Endothelial cell (in vitro differentiated cells): ENCODE data around the gene RAX2. TPM values are rescaled to one million over a fixed set of nuclear protein-coding genes. Genes with fewer than 3 reads are reported as not detected.
"Not testable (repeated sequence)": the region's sequence is repeated elsewhere in the genome, so short reads cannot be mapped to it uniquely, and the experiment has no call there.

ENCODE experiments used
- DNase-seq: peaks from one replicate; pipeline ENCODE4 v3.0.0; 2021; ENCODE audit warnings: low spot score
- H3K27ac Mint-ChIP-seq: one replicate; pipeline ENCODE4 v1.8.0; 2021; ENCODE audit warnings: mixed read lengths, inconsistent platforms; ENCODE audit not compliant: unreplicated experiment
- H3K27me3 Mint-ChIP-seq: one replicate; pipeline ENCODE4 v1.8.0; 2021; ENCODE audit warnings: mild to moderate bottlenecking, moderate library complexity, mixed read lengths, inconsistent platforms; ENCODE audit not compliant: unreplicated experiment
- H3K36me3 Mint-ChIP-seq: one replicate; pipeline ENCODE4 v1.8.0; 2021; ENCODE audit warnings: mild to moderate bottlenecking, low read depth, mixed read lengths, inconsistent platforms; ENCODE audit not compliant: unreplicated experiment
- H3K4me1 Mint-ChIP-seq: one replicate; pipeline ENCODE4 v1.8.0; 2021; ENCODE audit warnings: mild to moderate bottlenecking, mixed read lengths, inconsistent platforms; ENCODE audit not compliant: unreplicated experiment
- H3K4me3 Mint-ChIP-seq: one replicate; pipeline ENCODE4 v1.8.0; 2021; ENCODE audit warnings: mild to moderate bottlenecking, mixed read lengths, inconsistent platforms; ENCODE audit not compliant: unreplicated experiment
- H3K9me3 Mint-ChIP-seq: one replicate; pipeline ENCODE4 v1.8.0; 2021; ENCODE audit warnings: mixed read lengths, inconsistent platforms; ENCODE audit not compliant: unreplicated experiment
- CTCF ChIP-seq: fragments of 200-600 bp; sonication (generic); IDR thresholded peaks from one replicate; pipeline ENCODE4 v1.5.0; 2021; ENCODE audit warnings: antibody characterized with exemption; ENCODE audit not compliant: unreplicated experiment
- total RNA-seq: library from RNA; stranded (reverse); fragmentation: NEBNext Ultra II Directional; extraction: Animal tissue kit (Norgen Biotek cat#: 25700); gene quantifications from one replicate; pipeline ENCODE4 v1.2.1, GENCODE V29; 2021; ENCODE audit not compliant: unreplicated experiment

RAX2 gene
- total RNA-seq, 1 donor from 2014 or later: not detected

- Mint-ChIP-seq H3K9me3 (no peaks in the 10 kb centered on the region), H3K27ac (no peak overlapping the region), H3K4me3 (no peak overlapping the region), H3K27me3 (no peaks in the 10 kb centered on the region), H3K36me3 (peaks cover 8% of the 10 kb centered on the region), H3K4me1 (peaks cover 8% of the 10 kb centered on the region)
- DNase-seq: no peak
- no peak for TF ChIP-seq CTCF
Observed at GRCh38 chr19:3759482-3760254, 12.4 kb downstream of the RAX2 start.

- H3K4me1 Mint-ChIP-seq, DNase-seq, H3K27ac Mint-ChIP-seq, H3K4me3 Mint-ChIP-seq, H3K27me3 Mint-ChIP-seq, H3K9me3 Mint-ChIP-seq: not testable (repeated sequence)
- peaks cover 11% of the 10 kb centered on the region for H3K36me3 Mint-ChIP-seq
Observed at GRCh38 chr19:3758297-3758696, 13.7 kb downstream of the RAX2 start.

- H3K4me1 Mint-ChIP-seq, DNase-seq, H3K27me3 Mint-ChIP-seq, H3K4me3 Mint-ChIP-seq, H3K27ac Mint-ChIP-seq, H3K9me3 Mint-ChIP-seq: not testable (repeated sequence)
- peaks cover 11% of the 10 kb centered on the region for H3K36me3 Mint-ChIP-seq
Observed at GRCh38 chr19:3757705-3758104, 14.3 kb downstream of the RAX2 start.

- no peak for DNase-seq
- TF ChIP-seq CTCF: no peak
- H3K27me3 Mint-ChIP-seq: no peaks in the 10 kb centered on the region
- no peaks in the 10 kb centered on the region for H3K4me1 Mint-ChIP-seq
- no peak overlapping the region for H3K4me3 Mint-ChIP-seq
- no peak overlapping the region for H3K27ac Mint-ChIP-seq
- H3K9me3 Mint-ChIP-seq: no peaks in the 10 kb centered on the region
- peaks cover 7% of the 10 kb centered on the region for H3K36me3 Mint-ChIP-seq
Observed at GRCh38 chr19:3753631-3754410, 18.2 kb downstream of the RAX2 start.

- no peaks in the 10 kb centered on the region for H3K27me3 Mint-ChIP-seq
- H3K27ac Mint-ChIP-seq: no peak overlapping the region
- TF ChIP-seq CTCF: no peak
- DNase-seq: no peak
- no peak overlapping the region for H3K4me3 Mint-ChIP-seq
- peaks cover 7% of the 10 kb centered on the region for H3K36me3 Mint-ChIP-seq
- no peaks in the 10 kb centered on the region for H3K4me1 Mint-ChIP-seq
- H3K9me3 Mint-ChIP-seq: no peaks in the 10 kb centered on the region
Observed at GRCh38 chr19:3752492-3752891, 19.5 kb downstream of the RAX2 start.

GRCh38 chr19:3751236-3751635 lies 20.8 kb downstream of the RAX2 start:
- no peaks in the 10 kb centered on the region for H3K27me3 Mint-ChIP-seq
- no peak overlapping the region for H3K4me3 Mint-ChIP-seq

More at GRCh38 chr19:3751236-3751635, 20.8 kb downstream of the RAX2 start:
- Mint-ChIP-seq H3K9me3 (no peaks in the 10 kb centered on the region), H3K27ac (no peak overlapping the region), H3K4me1 (no peaks in the 10 kb centered on the region), H3K36me3 (peaks cover 7% of the 10 kb centered on the region)
- no peak for TF ChIP-seq CTCF
- no peak for DNase-seq
